ENCODE results near the gene CLSTN3. TPM values are rescaled to one million over a fixed set of nuclear protein-coding genes. Genes with fewer than 3 reads are reported as not detected.

The CLSTN3 gene
- total RNA-seq, 1 donor from 2014 or later, result 46.2 TPM

DNA sequence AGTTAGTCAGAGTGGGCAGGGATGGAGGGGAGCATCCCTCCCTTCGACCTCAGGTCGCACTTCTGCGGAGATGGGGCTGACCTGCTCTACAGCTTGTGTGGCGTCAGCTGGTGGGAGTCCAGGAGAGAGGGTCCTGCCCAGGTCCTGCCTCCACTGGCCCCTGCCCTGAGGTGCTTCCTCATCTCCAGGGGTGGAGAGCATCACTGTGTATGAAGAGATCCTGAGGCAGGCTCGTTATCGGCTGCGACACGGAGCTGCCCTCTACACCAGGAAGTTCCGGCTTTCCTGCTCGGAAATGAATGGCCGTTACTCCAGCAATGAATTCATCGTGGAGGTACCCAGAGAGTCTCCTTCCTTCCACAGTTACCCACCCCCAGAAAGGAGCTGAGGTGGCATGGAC, 20.2 kb downstream of the CLSTN3 start:
- intact Hi-C loops (cut with DNase I), result no loop called here
- H3K27ac ChIP-seq, result no peak overlapping the region
- no peaks in the 10 kb centered on the region for H3K9me3 ChIP-seq
- no peak overlapping the region for H3K4me3 ChIP-seq
- peaks cover 0 to 22% of the 10 kb centered on the region in 2 donors for H3K36me3 ChIP-seq
- no peak for DNase-seq (ENCODE audit: extremely low spot score in 2 of 2)
- TF ChIP-seq POLR2A (IDR thresholded peaks at IDR 0.05) (no peak), POLR2AphosphoS5 (IDR thresholded peaks at IDR 0.05; ENCODE audit: insufficient read depth in 1 of 2, low read depth in 1 of 2) (no peak)
- TF ChIP-seq, protein P1, sequence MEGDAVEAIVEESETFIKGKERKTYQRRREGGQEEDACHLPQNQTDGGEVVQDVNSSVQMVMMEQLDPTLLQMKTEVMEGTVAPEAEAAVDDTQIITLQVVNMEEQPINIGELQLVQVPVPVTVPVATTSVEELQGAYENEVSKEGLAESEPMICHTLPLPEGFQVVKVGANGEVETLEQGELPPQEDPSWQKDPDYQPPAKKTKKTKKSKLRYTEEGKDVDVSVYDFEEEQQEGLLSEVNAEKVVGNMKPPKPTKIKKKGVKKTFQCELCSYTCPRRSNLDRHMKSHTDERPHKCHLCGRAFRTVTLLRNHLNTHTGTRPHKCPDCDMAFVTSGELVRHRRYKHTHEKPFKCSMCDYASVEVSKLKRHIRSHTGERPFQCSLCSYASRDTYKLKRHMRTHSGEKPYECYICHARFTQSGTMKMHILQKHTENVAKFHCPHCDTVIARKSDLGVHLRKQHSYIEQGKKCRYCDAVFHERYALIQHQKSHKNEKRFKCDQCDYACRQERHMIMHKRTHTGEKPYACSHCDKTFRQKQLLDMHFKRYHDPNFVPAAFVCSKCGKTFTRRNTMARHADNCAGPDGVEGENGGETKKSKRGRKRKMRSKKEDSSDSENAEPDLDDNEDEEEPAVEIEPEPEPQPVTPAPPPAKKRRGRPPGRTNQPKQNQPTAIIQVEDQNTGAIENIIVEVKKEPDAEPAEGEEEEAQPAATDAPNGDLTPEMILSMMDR (IDR thresholded peaks at IDR 0.05), result no peak
- H3K4me1 ChIP-seq, result no peaks in the 10 kb centered on the region
- no peaks in the 10 kb centered on the region for H3K27me3 ChIP-seq

DNA sequence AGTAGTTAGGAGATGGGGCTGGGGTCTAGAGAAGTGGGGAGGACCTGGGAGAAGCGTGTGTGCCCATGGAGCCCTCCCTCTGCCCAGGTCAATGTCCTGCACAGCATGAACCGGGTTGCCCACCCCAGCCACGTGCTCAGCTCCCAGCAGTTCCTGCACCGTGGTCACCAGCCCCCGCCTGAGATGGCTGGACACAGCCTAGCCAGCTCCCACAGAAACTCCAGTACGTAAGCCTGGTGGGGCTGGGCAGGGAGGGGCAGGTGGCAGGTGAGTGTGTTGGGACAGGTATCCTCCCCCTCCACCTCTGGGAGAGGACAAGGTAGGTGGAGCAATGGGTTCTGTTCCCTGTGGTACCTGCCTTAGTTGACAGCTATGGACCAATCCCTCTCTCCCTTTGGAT, 20.7 kb downstream of the CLSTN3 start:
- intact Hi-C loops (cut with DNase I), result no loop called here
- TF ChIP-seq, protein P1 (IDR thresholded peaks at IDR 0.05), result no peak
- Histone ChIP-seq H3K27me3 (no peaks in the 10 kb centered on the region), H3K36me3 (peaks cover 0 to 22% of the 10 kb centered on the region in 2 donors), H3K9me3 (no peaks in the 10 kb centered on the region), H3K4me3 (no peak overlapping the region), H3K27ac (no peak overlapping the region), H3K4me1 (peaks cover 4% of the 10 kb centered on the region)
- DNase-seq (ENCODE audit: extremely low spot score in 2 of 2), result no peak

GRCh38 chr12:7151532-7151931, 21.4 kb downstream of the CLSTN3 start:
- TF ChIP-seq POLR2A (IDR thresholded peaks at IDR 0.05) (no peak), POLR2AphosphoS5 (IDR thresholded peaks at IDR 0.05; ENCODE audit: insufficient read depth in 1 of 2, low read depth in 1 of 2) (no peak)
- TF ChIP-seq, protein P1 (IDR thresholded peaks at IDR 0.05), result no peak
- Histone ChIP-seq H3K9me3 (no peaks in the 10 kb centered on the region), H3K27ac (no peak overlapping the region), H3K4me3 (no peak overlapping the region), H3K27me3 (no peaks in the 10 kb centered on the region), H3K4me1 (peaks cover 8% of the 10 kb centered on the region), H3K36me3 (peaks cover 0 to 22% of the 10 kb centered on the region in 2 donors)
- intact Hi-C loops (cut with DNase I), result no loop called here
- no peak for DNase-seq (ENCODE audit: extremely low spot score in 2 of 2)

DNA sequence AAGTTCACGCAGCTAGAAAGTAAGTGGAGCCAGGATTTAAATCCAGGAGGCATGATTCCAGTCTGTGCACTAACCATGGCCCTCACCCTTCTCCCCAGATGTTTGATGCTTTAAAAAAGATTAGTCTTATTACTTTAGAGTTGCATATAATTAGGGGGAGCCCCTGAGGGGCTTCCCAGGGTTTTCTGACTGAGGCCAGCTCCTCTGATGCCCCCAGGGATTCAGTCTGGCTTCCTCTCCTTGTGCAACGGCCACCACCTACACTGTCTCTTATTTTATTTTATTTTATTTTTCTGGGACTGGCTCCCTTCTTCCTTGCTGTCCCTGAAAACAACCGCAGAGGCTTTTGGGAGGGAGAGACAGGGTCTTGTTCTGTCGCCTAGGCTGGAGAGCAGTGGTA, 22.6 kb downstream of the CLSTN3 start:
- no peak for DNase-seq (ENCODE audit: extremely low spot score in 2 of 2)
- Histone ChIP-seq H3K27me3 (no peaks in the 10 kb centered on the region), H3K9me3 (no peaks in the 10 kb centered on the region), H3K4me3 (no peak overlapping the region), H3K4me1 (peaks cover 8% of the 10 kb centered on the region), H3K36me3 (peaks cover 0 to 22% of the 10 kb centered on the region in 2 donors), H3K27ac (no peak overlapping the region)
- intact Hi-C loops (cut with DNase I), result no loop called here
- TF ChIP-seq POLR2AphosphoS5 (IDR thresholded peaks at IDR 0.05; ENCODE audit: insufficient read depth in 1 of 2, low read depth in 1 of 2) (no peak), POLR2A (IDR thresholded peaks at IDR 0.05) (no peak)
- TF ChIP-seq, protein P1 (IDR thresholded peaks at IDR 0.05), result no peak

GRCh38 chr12:7154042-7154441, 23.9 kb downstream of the CLSTN3 start:
- intact Hi-C loops (cut with DNase I), result no loop called here
- DNase-seq (ENCODE audit: extremely low spot score in 2 of 2), result no peak
- no peak overlapping the region for H3K27ac ChIP-seq

More at GRCh38 chr12:7154042-7154441, 23.9 kb downstream of the CLSTN3 start:
- no peak for TF ChIP-seq POLR2A (IDR thresholded peaks at IDR 0.05)
- TF ChIP-seq, protein P1 (IDR thresholded peaks at IDR 0.05), result no peak
- TF ChIP-seq POLR2AphosphoS5 (IDR thresholded peaks at IDR 0.05; ENCODE audit: insufficient read depth in 1 of 2, low read depth in 1 of 2), result no peak
- Histone ChIP-seq H3K9me3 (no peaks in the 10 kb centered on the region), H3K27me3 (no peaks in the 10 kb centered on the region), H3K4me1 (peaks cover 8% of the 10 kb centered on the region), H3K36me3 (peaks cover 0 to 18% of the 10 kb centered on the region in 2 donors), H3K4me3 (no peak overlapping the region)
